GM18870 (cell line): Measurements from ENCODE around the gene HPN.
"Not testable (repeated sequence)": the region's sequence is repeated elsewhere in the genome, so short reads cannot be mapped to it uniquely, and the experiment has no call there.

Experiments
- ATAC-seq: cut with Tn5 transposase; IDR thresholded peaks from one replicate; pipeline ENCODE4 v1.9.1; 2021; ENCODE audit warnings: moderate library complexity; ENCODE audit not compliant: unreplicated experiment

HPN gene

GRCh38 chr19:35041548-35042055, at the start of gene HPN:
HPN (plus strand) TSS chr19:35041721; CDS start chr19:35042507, 786 bp downstream.
- ATAC-seq = no peak

GRCh38 chr19:34992582-34992981, 48.9 kb upstream of the HPN start:
- not testable (repeated sequence) for ATAC-seq

- no peak for ATAC-seq
Observed at GRCh38 chr19:34994286-34994642, 47.3 kb upstream of the HPN start.

DNA sequence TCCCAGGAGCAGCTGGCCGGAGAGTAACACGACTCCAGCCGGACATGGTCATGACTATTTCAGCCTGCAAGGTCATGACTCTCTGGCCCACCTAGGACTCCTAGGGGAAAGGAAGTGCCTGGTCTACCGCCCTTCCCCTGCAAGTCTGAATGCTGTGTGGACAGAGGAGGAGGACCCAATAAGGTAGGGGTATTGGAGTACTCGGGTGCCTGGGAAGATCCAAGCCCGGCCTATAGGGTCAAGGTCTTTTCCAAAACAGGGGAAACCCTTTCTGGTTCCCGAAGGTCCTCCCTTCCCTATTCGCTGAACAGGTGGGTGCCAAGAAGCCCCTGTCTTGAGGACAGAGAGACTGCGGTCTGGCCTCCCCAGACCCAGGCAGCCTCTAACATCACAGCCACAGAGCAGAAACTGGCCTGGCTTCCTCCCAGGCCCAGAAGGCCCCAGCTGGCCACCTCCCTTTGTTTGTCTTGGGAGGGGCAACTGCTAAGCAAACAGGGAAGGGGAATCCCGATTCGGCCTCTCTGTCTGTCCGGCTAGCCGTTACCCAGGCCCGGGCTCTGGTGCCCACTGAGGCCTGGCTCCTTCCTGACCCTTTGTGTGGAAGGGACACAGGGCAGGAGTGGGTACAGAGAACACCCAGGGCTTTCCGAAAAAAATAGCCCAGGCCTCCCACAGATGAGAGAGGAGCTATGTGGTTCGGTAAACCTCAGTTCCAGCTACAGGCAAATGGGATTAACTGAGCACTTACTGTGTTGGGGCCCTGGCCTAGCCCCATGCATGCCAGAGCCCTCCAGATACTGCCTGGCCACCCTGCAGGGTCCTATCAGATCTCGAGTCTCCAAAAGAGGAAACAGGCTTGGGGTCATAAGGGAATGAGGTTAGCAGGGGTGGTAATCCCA, 46.6 kb upstream of the HPN start:
- no peak for ATAC-seq

DNA sequence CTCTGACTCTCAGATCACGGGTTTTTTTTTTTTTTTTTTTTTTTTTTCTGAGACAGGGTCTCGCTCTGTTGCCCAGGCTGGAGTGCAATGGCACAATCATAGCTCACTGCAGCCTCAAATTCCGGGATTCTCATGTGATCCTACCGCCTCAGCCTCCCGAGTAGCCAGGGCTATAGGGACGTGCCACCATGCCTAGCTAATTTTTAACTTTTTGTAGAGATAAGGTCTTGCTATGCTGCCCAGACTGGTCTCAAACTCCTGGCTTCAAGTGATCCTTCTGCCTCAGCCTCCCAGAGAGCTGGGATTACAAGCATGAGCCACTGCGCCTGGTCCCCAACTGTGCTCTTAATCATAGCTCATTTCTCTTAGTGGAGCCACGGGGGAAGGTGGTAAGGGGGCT, 46.0 kb upstream of the HPN start:
- no peak for ATAC-seq

DNA sequence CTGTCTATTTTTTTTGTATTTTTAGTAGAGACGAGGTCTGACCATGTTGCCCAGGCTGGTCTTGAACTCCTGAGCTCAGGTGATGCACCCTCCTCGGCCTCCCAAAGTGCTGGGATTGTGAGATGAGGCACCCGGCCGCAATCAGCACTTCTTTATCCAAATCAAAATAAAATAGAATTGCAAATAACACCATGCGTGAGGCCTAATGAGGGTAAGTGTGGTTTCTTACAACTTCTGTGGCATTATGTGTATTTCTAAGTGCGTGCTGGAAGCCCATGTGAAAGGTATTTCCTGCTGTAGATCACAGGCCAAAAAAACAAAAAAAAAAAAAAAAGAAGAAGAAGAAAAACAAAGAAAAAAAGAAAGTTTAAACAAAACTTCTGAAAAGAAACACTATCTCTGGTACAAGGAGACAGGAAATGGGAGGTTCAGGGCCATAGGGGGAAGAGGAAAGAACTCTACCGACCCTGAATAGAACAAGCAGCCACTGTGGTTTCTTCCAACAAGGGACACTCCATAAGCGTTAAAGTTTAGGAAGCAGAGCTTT, 44.4 kb upstream of the HPN start:
- no peak for ATAC-seq

DNA sequence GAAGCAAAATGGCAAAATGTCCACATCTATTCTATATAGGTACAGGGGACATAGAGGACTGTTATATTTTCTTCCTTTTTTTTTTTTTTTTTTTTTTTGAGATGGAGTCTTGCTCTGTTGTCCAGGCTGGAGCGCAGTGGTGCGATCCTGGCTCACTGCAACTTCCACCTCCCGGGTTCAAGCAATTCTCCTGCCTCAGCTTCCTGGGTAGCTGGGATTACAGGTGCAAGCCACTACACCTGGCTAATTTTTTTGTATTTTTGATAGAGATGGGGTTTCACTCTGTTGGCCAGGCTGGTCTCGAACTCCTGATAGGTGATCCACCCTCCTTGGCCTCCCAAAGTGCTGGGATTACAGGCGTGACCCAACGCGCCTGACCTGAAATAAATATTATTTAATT, 43.3 kb upstream of the HPN start:
- ATAC-seq = not testable (repeated sequence)

GRCh38 chr19:34998777-34999497, 42.6 kb upstream of the HPN start:
- ATAC-seq = no peak

DNA sequence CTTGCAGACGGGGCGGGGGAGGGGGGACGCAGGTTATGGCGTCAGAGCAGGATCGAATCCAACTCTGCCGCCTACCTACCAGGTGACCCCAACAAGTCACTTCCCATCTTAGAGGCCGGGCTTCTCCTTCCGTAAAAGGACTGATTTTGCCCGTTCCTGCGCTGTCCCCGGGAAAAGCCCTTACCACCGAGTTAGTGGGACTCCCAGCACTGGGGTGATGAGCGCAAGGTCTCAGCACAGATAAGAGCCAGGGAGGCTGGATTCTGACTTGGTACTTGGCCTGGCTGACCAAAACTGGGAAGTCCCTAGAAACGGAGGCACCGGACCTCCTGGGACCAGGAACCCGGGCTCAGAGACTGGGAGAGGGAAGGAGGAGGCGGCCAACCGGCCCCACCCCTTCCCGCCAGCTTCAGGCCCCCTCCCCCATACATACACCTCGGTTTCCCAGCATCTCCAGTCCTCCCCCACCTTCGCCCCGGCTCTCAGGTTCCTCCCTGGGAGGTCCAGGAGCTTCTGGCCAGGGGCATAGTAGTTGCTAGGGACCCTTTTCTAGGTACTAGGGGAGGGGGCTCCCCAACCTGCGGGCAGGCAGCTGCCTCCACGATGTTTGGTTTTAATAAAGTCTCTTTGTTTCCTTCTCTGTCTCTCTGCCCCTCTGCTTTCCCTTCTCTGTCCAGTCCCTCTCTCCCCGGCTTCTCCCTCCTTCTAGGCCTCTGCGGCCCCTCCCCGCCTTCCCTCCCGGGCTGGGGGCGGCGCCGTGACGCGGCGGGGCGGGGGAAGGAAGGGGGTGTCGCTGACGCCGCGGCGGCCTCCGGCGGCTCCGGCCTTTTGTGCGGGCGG, 41.8 kb upstream of the HPN start, which contains the start of gene GRAMD1A:
Gene GRAMD1A (plus strand): TSS at position 826 of the 840 bp plus-strand sequence. CDS start 156 bp downstream, outside the sequence.
- ATAC-seq = no peak

GRCh38 chr19:35000338-35000646, 41.2 kb upstream of the HPN start:
- no peak for ATAC-seq

GRCh38 chr19:35000647-35001501, 40.6 kb upstream of the HPN start:
- ATAC-seq = no peak

DNA sequence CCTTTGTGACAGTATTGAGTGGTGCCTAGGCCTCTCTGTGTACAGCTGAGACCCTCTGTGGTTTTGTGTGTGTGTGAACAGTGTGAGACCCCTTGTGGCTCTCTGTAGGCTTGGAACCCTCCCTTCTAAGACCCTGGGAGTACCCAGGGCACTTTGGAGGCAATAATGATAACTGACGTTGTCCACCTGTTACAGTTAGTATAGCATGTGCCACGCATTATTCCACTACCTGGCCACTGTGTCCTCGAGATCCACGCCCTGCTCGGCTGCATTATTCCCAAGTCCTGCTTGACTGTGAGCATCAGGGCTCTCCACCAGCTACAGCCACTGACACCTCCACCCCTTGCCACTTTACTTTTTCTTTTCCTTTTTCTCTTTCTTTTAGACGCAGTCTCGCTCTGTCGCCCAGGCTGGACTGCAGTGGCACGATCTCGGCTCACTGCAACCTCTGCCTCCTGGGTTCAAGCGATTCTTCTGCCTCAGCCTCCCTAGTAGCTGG, 39.4 kb upstream of the HPN start:
- ATAC-seq = no peak

- ATAC-seq = no peak
Observed at GRCh38 chr19:35004517-35005255, 36.8 kb upstream of the HPN start.

DNA sequence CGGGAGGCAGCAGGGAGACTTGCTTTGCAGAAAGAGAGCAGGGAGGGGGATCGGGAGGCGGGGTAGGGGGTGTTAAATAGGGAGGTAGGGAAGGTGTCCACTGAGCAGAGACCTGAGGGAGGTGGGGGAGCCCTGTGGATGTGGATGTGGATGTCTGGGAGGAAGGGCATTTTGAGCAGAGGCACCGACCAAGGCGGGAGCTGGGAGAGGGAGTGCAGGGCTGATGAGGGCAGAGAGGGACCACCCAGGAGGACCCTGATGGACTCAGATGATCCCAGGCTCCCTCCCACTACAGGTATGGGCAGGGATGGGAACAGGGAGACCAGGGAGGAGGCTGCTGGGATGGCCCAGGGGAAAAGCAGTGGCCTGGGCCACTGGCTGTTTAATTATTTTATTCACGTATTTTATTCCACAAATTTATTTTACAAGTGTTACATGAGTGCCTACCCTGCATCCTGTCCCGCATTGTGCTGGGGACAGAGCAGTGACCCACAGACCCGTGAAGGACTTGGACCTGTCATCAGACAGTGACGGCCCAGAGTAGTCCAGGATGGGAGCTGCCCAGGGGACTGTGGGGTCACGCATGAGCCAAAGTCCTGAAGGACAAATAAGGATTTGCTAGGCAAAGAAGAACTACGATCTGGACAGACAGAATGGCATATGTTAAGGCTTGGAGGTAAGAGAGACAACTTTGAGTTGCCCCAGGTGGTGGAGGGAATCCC, 36.1 kb upstream of the HPN start:
- no peak for ATAC-seq

GRCh38 chr19:35006007-35006341, 35.5 kb upstream of the HPN start:
- ATAC-seq = not testable (repeated sequence)

- no peak for ATAC-seq
Observed at GRCh38 chr19:35006342-35006998, 35.1 kb upstream of the HPN start.

DNA sequence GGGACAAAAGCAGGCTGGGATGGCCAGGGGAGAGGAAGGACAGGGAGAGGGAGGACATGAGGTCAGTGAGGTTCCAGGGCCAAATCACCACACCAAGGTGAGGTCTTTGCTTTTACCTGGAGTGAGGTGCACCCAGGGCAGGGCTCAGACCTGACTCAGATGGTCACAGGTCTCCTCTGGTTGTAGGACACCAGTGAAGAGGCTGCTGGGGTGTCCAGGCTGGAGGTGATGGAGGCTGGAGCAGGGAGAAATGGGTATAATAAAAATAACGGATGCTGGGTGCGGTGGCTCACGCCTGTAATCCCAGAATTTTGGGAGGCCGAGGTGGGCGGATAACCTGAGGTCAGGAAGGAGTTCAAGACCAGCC, 34.5 kb upstream of the HPN start:
- no peak for ATAC-seq

DNA sequence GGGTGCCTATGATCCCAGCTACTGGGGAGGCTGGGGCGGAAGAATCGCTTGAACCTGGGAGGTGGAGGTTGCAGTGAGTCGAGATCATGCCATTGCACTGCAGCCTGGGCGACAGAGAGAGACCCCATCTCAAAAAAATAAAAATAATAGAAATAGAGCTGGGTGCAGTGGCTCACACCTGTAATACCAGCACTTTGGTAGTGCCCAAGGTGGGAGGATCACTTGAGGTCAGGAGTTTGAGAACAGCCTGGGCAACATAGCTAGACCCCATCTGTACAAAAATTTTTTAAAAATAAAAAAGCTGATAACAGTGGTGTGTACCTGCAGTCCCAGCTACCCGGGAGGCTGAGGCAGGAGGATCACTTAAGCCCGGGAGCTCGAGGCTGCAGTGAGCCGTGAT, 34.1 kb upstream of the HPN start:
- ATAC-seq = not testable (repeated sequence)
